WTC11 (cell line): ENCODE results near the gene ARSK.

Source experiments
- CBFB ChIP-seq: sonication (generic); formaldehyde crosslinking; IDR thresholded peaks from 2 replicates; pipeline ENCODE4 v1.8.1; 2022; ENCODE audit warnings: mild to moderate bottlenecking, low read depth, missing genetic modification reagents
- CTCF ChIP-seq: fragments of 200-600 bp; IDR thresholded peaks from 2 replicates; pipeline ENCODE4 v1.8.0; 2022; ENCODE audit warnings: antibody characterized with exemption
- FOXJ3 ChIP-seq: sonication (generic); formaldehyde crosslinking; IDR thresholded peaks from 2 replicates; pipeline ENCODE4 v1.9.0; 2021; ENCODE audit warnings: missing genetic modification reagents, mild to moderate bottlenecking, borderline replicate concordance
- SP1 ChIP-seq: sonication (generic); formaldehyde crosslinking; conservative IDR thresholded peaks from 2 replicates; pipeline ENCODE4 v1.8.1; 2022; ENCODE audit warnings: missing genetic modification reagents
- TEAD1 ChIP-seq: sonication (generic); formaldehyde crosslinking; IDR thresholded peaks from 2 replicates; pipeline ENCODE4 v1.8.0; 2022; ENCODE audit warnings: mild to moderate bottlenecking, missing genetic modification reagents
- ZBTB43 ChIP-seq: sonication (generic); formaldehyde crosslinking; IDR thresholded peaks from 2 replicates; pipeline ENCODE4 v1.8.1; 2023; ENCODE audit warnings: mild to moderate bottlenecking, missing genetic modification reagents

- TF ChIP-seq TEAD1 (CRISPR knock-in tag) (no peak), CTCF (no peak), SP1 (CRISPR knock-in tag) (no peak), FOXJ3 (no peak), CBFB (CRISPR knock-in tag) (no peak), ZBTB43 (CRISPR knock-in tag) (no peak)
Measured at GRCh38 chr5:95638632-95639031, 83.7 kb downstream of the ARSK start.
